Vagina (tissue), 2 donors: Measurements from ENCODE around the gene CRYBB3.

ENCODE experiments used
- CTCF ChIP-seq, 3 experiments: fragments of 450-650 bp in 2 of 3; fragments of 200-600 bp in 1 of 3; sonication (generic) in 1 of 3; IDR thresholded peaks; one replicate each; pipeline ENCODE4 v1.5.1; 2017 to 2019; ENCODE audit warnings: antibody characterized with exemption in 3 of 3, mild to moderate bottlenecking in 2 of 3, moderate library complexity in 2 of 3
- POLR2A ChIP-seq, 2 donors: fragments of 450-650 bp; IDR thresholded peaks; one replicate each; pipeline ENCODE4 v1.6.1; 2017; ENCODE audit warnings: antibody characterized with exemption in 2 of 2, mild to moderate bottlenecking in 2 of 2, moderate library complexity in 2 of 2
- POLR2AphosphoS5 ChIP-seq, 2 donors: sonication (generic); formaldehyde crosslinking; IDR thresholded peaks; one replicate each; pipeline ENCODE4 v1.9.0; 2017; ENCODE audit warnings: antibody characterized with exemption in 2 of 2, mild to moderate bottlenecking in 2 of 2, low read depth in 1 of 2; ENCODE audit not compliant: insufficient read depth in 1 of 2

- TF ChIP-seq CTCF (IDR thresholded peaks at IDR 0.05): no peak
- TF ChIP-seq POLR2AphosphoS5 (IDR thresholded peaks at IDR 0.05; ENCODE audit: insufficient read depth in 1 of 2, low read depth in 1 of 2): no peak
- TF ChIP-seq POLR2A (IDR thresholded peaks at IDR 0.05): no peak
Observed at GRCh38 chr22:25162561-25162960, 37.1 kb upstream of the CRYBB3 start.
